ENCODE measurements around the gene PDE7B. TPM values are rescaled to one million over a fixed set of nuclear protein-coding genes. Genes with fewer than 3 reads are reported as not detected.

PDE7B gene
- total and polyA plus RNA-seq, 2 of the 13 experiments (the other 11 are each of a cell fraction or from before 2014, with no cell fraction given) = not detected

DNA sequence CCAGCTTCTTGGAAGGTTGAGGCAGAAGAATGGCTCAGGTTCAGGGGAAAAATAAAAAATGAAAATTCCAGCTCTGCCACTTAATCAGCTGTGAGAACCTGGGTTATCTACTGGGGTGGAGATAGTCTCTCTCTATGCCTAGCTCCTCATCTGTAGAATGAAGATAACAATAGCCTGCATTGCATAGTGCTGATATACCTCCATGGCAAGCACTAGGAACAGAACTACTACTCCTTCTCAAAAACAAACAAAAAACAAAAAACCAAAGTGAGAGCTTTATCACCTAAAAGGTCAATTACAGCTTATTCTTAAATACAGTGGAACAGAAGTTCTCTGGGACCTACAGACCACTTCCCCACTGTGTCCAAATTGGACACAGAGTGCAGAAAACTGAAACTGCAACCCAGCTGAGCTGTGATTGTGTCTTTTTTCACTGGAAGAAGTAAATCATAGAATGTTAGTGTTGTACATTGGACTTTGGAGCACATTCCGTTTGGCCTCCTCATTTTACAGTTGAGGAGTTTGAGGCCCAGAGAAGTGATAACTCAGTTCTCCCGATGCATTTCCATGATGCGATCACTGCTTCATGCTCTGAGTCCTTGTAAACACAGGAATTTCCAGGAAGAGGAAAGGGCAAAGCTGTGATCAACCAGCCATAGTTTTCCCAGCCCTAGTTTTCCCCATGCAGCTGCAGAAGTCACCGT, 375.3 kb downstream of the PDE7B start (continued):
- TF ChIP-seq ZNF646 (CRISPR knock-in tag; IDR thresholded peaks at IDR 0.05) (peak; percentile 29; the same call in 1 of the 2 replicates), ELF1 (CRISPR knock-in tag; IDR thresholded peaks at IDR 0.05) (peak; percentile 27; the same call in 1 of the 2 replicates), U2AF1 (optimal IDR thresholded peaks at IDR 0.05; ENCODE audit: low read depth, low read length) (no peak), YY1 (IDR thresholded peaks at IDR 0.05; ENCODE audit: insufficient read depth, insufficient replicate concordance, low read depth, low read length) (no peak), KMT2B (CRISPR knock-in tag; IDR thresholded peaks at IDR 0.05) (no peak; the same call in 1 of the 2 replicates), REPIN1 (CRISPR knock-in tag; IDR thresholded peaks at IDR 0.05; ENCODE audit: borderline replicate concordance, low read depth) (peak; percentile 17; the same call in 1 of the 2 replicates), MAX (IDR thresholded peaks at IDR 0.05) (peak; percentile 23; the same call in 1 of the 2 replicates), ZNF549 (CRISPR knock-in tag; IDR thresholded peaks at IDR 0.05) (0 out of 2 replicates have a peak, but pooled peaks have one; percentile 33), FOXC1 (CRISPR knock-in tag; IDR thresholded peaks at IDR 0.05; ENCODE audit: borderline replicate concordance) (no peak), TARDBP (CRISPR knock-in tag; IDR thresholded peaks at IDR 0.05) (peak; percentile 21; the same call in 1 of the 2 replicates), ZNF674 (CRISPR knock-in tag; IDR thresholded peaks at IDR 0.05; ENCODE audit: low read depth) (0 out of 2 replicates have a peak, but pooled peaks have one; percentile 30)
- TF ChIP-seq, protein P1, sequence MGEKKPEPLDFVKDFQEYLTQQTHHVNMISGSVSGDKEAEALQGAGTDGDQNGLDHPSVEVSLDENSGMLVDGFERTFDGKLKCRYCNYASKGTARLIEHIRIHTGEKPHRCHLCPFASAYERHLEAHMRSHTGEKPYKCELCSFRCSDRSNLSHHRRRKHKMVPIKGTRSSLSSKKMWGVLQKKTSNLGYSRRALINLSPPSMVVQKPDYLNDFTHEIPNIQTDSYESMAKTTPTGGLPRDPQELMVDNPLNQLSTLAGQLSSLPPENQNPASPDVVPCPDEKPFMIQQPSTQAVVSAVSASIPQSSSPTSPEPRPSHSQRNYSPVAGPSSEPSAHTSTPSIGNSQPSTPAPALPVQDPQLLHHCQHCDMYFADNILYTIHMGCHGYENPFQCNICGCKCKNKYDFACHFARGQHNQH (CRISPR knock-in tag; IDR thresholded peaks at IDR 0.05) = 0 out of 2 replicates have a peak, but pooled peaks have one; percentile 4
- TF ChIP-seq, protein P2, sequence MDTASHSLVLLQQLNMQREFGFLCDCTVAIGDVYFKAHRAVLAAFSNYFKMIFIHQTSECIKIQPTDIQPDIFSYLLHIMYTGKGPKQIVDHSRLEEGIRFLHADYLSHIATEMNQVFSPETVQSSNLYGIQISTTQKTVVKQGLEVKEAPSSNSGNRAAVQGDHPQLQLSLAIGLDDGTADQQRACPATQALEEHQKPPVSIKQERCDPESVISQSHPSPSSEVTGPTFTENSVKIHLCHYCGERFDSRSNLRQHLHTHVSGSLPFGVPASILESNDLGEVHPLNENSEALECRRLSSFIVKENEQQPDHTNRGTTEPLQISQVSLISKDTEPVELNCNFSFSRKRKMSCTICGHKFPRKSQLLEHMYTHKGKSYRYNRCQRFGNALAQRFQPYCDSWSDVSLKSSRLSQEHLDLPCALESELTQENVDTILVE (CRISPR knock-in tag; IDR thresholded peaks at IDR 0.05) = 0 out of 2 replicates have a peak, but pooled peaks have one; percentile 15
